Measurements from ENCODE around the gene HTR3D. TPM values are rescaled to one million over a fixed set of nuclear protein-coding genes. Genes with fewer than 3 reads are reported as not detected.

HTR3D gene
- total and polyA plus RNA-seq, 2 donors (not counting 1 experiment from before 2014, with no cell fraction given): not detected

- POLR2A ChIA-PET: no interaction called here
- Histone ChIP-seq H3K4me1 (ENCODE audit: control insufficient read depth in 2 of 2, insufficient read depth in 2 of 2, low read length in 2 of 2) (no peaks in the 10 kb centered on the region), H3K79me2 (ENCODE audit: control insufficient read depth, insufficient read depth, low read length) (no peaks in the 10 kb centered on the region), H3K9ac (ENCODE audit: low read length) (no peak overlapping the region), H3K4me2 (replicated peaks; ENCODE audit: low read depth, low read length, poor library complexity, severe bottlenecking) (no peak overlapping the region), H3K27ac (ENCODE audit: low read length in 2 of 2) (no peak overlapping the region), H3K36me3 (replicated peaks in 1 of 2; ENCODE audit: control extremely low read depth in 1 of 2, control insufficient read depth in 1 of 2, extremely low read depth in 1 of 2, insufficient read depth in 2 of 2, low read length in 1 of 2) (no peaks in the 10 kb centered on the region), H3K9me3 (ENCODE audit: control extremely low read depth in 1 of 3, control insufficient read depth in 2 of 3, insufficient read depth in 1 of 3, low read length in 2 of 3) (peaks cover 0 to 7% (median 0%) of the 10 kb centered on the region in 3 donors), H3K4me3 (ENCODE audit: control extremely low read depth in 1 of 5, extremely low read depth in 1 of 5, insufficient read depth in 1 of 5, low read depth in 2 of 5, low read length in 4 of 5) (no peak overlapping the region), H4K20me1 (ENCODE audit: control insufficient read depth, insufficient read depth, low read length, poor library complexity, severe bottlenecking) (no peaks in the 10 kb centered on the region), H3K27me3 (replicated peaks in 1 of 4; ENCODE audit: control extremely low read depth in 1 of 4, control insufficient read depth in 3 of 4, insufficient read depth in 4 of 4, low read length in 3 of 4) (peaks cover 0 to 3% (median 0%) of the 10 kb centered on the region in 4 experiments), H2AFZ (ENCODE audit: insufficient read depth, low read depth, low read length, poor library complexity, severe bottlenecking) (no peak overlapping the region)
- intact Hi-C loops (cut with micrococcal nuclease): no loop called here
- 86% methylated on average over 5 of the region's 5 CpGs for WGBS (ENCODE audit: insufficient coverage)
- DNase-seq (no peak), ATAC-seq (ENCODE audit: low read depth) (no peak)
- TF ChIP-seq EZH2 (IDR thresholded peaks at IDR 0.05; ENCODE audit: borderline replicate concordance, insufficient read depth, low read depth, low read length, poor library complexity, severe bottlenecking): no peak
- TF ChIP-seq, protein P1, sequence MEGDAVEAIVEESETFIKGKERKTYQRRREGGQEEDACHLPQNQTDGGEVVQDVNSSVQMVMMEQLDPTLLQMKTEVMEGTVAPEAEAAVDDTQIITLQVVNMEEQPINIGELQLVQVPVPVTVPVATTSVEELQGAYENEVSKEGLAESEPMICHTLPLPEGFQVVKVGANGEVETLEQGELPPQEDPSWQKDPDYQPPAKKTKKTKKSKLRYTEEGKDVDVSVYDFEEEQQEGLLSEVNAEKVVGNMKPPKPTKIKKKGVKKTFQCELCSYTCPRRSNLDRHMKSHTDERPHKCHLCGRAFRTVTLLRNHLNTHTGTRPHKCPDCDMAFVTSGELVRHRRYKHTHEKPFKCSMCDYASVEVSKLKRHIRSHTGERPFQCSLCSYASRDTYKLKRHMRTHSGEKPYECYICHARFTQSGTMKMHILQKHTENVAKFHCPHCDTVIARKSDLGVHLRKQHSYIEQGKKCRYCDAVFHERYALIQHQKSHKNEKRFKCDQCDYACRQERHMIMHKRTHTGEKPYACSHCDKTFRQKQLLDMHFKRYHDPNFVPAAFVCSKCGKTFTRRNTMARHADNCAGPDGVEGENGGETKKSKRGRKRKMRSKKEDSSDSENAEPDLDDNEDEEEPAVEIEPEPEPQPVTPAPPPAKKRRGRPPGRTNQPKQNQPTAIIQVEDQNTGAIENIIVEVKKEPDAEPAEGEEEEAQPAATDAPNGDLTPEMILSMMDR (IDR thresholded peaks at IDR 0.05): no peak
- Mint-ChIP-seq H3K27ac (no peak overlapping the region), H3K9me3 (ENCODE audit: insufficient read depth) (no peaks in the 10 kb centered on the region), H3K27me3 (peaks cover 14% of the 10 kb centered on the region), H3K4me3 (no peak overlapping the region), H3K4me1 (peaks cover 1% of the 10 kb centered on the region)
- CTCF ChIA-PET: no interaction called here
Observed at GRCh38 chr3:184077881-184078280, 46.3 kb downstream of the HTR3D start.

DNA sequence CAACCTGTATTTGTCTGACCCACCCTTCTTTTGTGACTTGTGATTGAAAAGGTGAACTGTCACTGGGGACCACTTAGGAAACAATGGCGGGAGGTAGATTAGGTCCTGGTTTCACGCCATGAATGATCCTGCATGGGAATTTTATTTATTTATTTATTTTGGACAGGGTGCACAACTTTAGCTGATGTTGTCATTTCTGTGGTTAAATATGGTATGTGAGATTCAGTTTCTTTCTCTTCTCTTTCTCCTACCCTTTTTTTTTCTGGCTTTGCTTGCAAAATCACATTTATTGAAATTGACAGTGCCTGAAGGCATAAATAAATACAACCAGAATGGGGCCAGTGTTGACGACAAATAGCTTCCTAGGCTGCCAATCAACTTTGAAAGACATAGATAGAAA, 47.3 kb downstream of the HTR3D start:
- Mint-ChIP-seq H3K9me3 (ENCODE audit: insufficient read depth) (no peaks in the 10 kb centered on the region), H3K4me3 (no peak overlapping the region), H3K4me1 (peaks cover 1% of the 10 kb centered on the region), H3K27ac (no peak overlapping the region), H3K27me3 (peaks cover 14% of the 10 kb centered on the region)
- Histone ChIP-seq H4K20me1 (ENCODE audit: control insufficient read depth, insufficient read depth, low read length, poor library complexity, severe bottlenecking) (no peaks in the 10 kb centered on the region), H3K9ac (ENCODE audit: low read length) (no peak overlapping the region), H3K9me3 (ENCODE audit: control extremely low read depth in 1 of 3, control insufficient read depth in 2 of 3, insufficient read depth in 1 of 3, low read length in 2 of 3) (peaks cover 0 to 9% (median 0%) of the 10 kb centered on the region in 3 donors), H3K4me3 (ENCODE audit: control extremely low read depth in 1 of 5, extremely low read depth in 1 of 5, insufficient read depth in 1 of 5, low read depth in 2 of 5, low read length in 4 of 5) (no peak overlapping the region), H2AFZ (ENCODE audit: insufficient read depth, low read depth, low read length, poor library complexity, severe bottlenecking) (no peak overlapping the region), H3K27me3 (replicated peaks in 1 of 4; ENCODE audit: control extremely low read depth in 1 of 4, control insufficient read depth in 3 of 4, insufficient read depth in 4 of 4, low read length in 3 of 4) (peaks cover 0 to 3% (median 0%) of the 10 kb centered on the region in 4 experiments), H3K27ac (ENCODE audit: low read length in 2 of 2) (no peak overlapping the region), H3K4me2 (replicated peaks; ENCODE audit: low read depth, low read length, poor library complexity, severe bottlenecking) (no peak overlapping the region), H3K79me2 (ENCODE audit: control insufficient read depth, insufficient read depth, low read length) (no peaks in the 10 kb centered on the region), H3K4me1 (ENCODE audit: control insufficient read depth in 2 of 2, insufficient read depth in 2 of 2, low read length in 2 of 2) (no peaks in the 10 kb centered on the region), H3K36me3 (replicated peaks in 1 of 2; ENCODE audit: control extremely low read depth in 1 of 2, control insufficient read depth in 1 of 2, extremely low read depth in 1 of 2, insufficient read depth in 2 of 2, low read length in 1 of 2) (no peaks in the 10 kb centered on the region)
- ATAC-seq (ENCODE audit: low read depth): no peak
- DNase-seq: no peak
- WGBS (ENCODE audit: insufficient coverage): no CpG with 5 or more reads among the region's 3 CpGs
- CTCF ChIA-PET: no interaction called here
- intact Hi-C loops (cut with micrococcal nuclease): no loop called here
- POLR2A ChIA-PET: no interaction called here
- TF ChIP-seq, protein P1 (IDR thresholded peaks at IDR 0.05): no peak
- TF ChIP-seq EZH2 (IDR thresholded peaks at IDR 0.05; ENCODE audit: borderline replicate concordance, insufficient read depth, low read depth, low read length, poor library complexity, severe bottlenecking): no peak

Measured in B cell (primary cell).